Esophagus muscularis mucosa (tissue), 4 donors: ENCODE measurements around the gene FREM2.

Experiments used
- CTCF ChIP-seq, 3 experiments: fragments of 200-600 bp in 2 of 3; fragments of 450-650 bp in 1 of 3; sonication (generic) in 2 of 3; IDR thresholded peaks; one replicate each; pipeline ENCODE4 v1.5.1; 2017 to 2019; ENCODE audit warnings: antibody characterized with exemption in 3 of 3, mild to moderate bottlenecking in 2 of 3, moderate library complexity in 1 of 3
- EP300 ChIP-seq: sonication (generic); formaldehyde crosslinking; IDR thresholded peaks from one replicate; pipeline ENCODE4 v1.6.1; 2017; ENCODE audit warnings: antibody characterized with exemption
- POLR2A ChIP-seq: fragments of 450-650 bp; IDR thresholded peaks from one replicate; pipeline ENCODE4 v1.6.1; 2017; ENCODE audit warnings: antibody characterized with exemption, moderate library complexity, mild to moderate bottlenecking, low read depth
- POLR2AphosphoS5 ChIP-seq, 2 donors: sonication (generic); formaldehyde crosslinking; IDR thresholded peaks; one replicate each; pipeline ENCODE4 v1.6.1; 2017; ENCODE audit warnings: antibody characterized with exemption in 2 of 2

- TF ChIP-seq CTCF (IDR thresholded peaks at IDR 0.05) (no peak), POLR2A (no peak), POLR2AphosphoS5 (IDR thresholded peaks at IDR 0.05) (no peak), EP300 (no peak)
Measured at GRCh38 chr13:38900188-38900587, 213.3 kb downstream of the FREM2 start.
